ENCODE measurements around the gene COQ10A. TPM values are rescaled to one million over a fixed set of nuclear protein-coding genes. Genes with fewer than 3 reads are reported as not detected.
A peak's percentile ranks its signal among the peaks of the same experiment; 100 is the strongest.

COQ10A gene
- total and polyA plus RNA-seq, 2 of the 13 experiments (the other 11 are each of a cell fraction or from before 2014, with no cell fraction given) = 21.0 to 37.3 TPM

DNA sequence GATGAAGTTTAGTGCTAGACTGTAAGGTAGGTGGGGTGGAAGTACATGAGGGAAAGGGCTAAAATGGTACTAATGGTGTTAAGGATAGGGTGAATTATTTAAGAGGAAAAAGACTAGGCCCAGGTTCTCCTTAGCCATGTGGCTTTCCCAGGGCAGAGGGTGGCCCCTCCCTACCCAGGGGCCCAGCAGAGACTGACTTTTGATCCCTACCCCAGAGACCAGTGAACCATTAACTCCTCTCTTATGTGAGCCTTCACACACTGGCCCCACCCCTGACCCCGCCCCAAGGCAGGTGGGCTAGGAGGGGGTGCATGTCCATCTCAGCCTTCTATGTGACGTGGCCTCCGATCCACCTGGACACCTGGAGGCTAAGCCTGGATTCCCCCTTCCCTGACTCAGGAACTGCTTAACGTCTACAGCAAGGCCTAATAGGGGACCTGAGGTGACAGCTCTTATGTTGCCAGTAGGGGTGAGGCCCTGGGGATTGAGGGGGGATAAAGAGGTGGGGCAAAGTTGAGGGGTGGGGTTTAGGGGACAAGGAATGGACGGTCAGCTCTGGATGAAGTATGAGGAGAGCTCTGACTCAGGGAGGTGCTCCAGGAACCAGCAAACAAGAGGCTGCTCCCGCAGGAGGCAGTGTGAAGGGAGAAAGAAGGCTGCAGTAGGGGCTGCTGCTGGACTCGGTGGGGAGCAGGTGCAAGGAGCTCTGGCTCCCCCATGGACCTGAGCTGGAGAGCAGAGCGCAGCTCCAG, 36.1 kb upstream of the COQ10A start (continued):
- TF ChIP-seq ZNF773 (CRISPR knock-in tag; IDR thresholded peaks at IDR 0.05; ENCODE audit: borderline replicate concordance) = no peak
- TF ChIP-seq ZNF367 (CRISPR knock-in tag; IDR thresholded peaks at IDR 0.05; ENCODE audit: borderline replicate concordance) = no peak
- TF ChIP-seq, protein P1, sequence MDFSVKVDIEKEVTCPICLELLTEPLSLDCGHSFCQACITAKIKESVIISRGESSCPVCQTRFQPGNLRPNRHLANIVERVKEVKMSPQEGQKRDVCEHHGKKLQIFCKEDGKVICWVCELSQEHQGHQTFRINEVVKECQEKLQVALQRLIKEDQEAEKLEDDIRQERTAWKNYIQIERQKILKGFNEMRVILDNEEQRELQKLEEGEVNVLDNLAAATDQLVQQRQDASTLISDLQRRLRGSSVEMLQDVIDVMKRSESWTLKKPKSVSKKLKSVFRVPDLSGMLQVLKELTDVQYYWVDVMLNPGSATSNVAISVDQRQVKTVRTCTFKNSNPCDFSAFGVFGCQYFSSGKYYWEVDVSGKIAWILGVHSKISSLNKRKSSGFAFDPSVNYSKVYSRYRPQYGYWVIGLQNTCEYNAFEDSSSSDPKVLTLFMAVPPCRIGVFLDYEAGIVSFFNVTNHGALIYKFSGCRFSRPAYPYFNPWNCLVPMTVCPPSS (IDR thresholded peaks at IDR 0.05) = no peak
- TF ChIP-seq ZBTB7B (CRISPR knock-in tag; IDR thresholded peaks at IDR 0.05) = peak; percentile 62; the same call in 1 of the 2 replicates
- TF ChIP-seq ZNF333 (CRISPR knock-in tag; IDR thresholded peaks at IDR 0.05; ENCODE audit: borderline replicate concordance) = no peak
- no peak for TF ChIP-seq NR1H2 (CRISPR knock-in tag; IDR thresholded peaks at IDR 0.05; ENCODE audit: borderline replicate concordance, low read depth)
- no peak for TF ChIP-seq SP4 (CRISPR knock-in tag; IDR thresholded peaks at IDR 0.05)
- TF ChIP-seq, protein P2, sequence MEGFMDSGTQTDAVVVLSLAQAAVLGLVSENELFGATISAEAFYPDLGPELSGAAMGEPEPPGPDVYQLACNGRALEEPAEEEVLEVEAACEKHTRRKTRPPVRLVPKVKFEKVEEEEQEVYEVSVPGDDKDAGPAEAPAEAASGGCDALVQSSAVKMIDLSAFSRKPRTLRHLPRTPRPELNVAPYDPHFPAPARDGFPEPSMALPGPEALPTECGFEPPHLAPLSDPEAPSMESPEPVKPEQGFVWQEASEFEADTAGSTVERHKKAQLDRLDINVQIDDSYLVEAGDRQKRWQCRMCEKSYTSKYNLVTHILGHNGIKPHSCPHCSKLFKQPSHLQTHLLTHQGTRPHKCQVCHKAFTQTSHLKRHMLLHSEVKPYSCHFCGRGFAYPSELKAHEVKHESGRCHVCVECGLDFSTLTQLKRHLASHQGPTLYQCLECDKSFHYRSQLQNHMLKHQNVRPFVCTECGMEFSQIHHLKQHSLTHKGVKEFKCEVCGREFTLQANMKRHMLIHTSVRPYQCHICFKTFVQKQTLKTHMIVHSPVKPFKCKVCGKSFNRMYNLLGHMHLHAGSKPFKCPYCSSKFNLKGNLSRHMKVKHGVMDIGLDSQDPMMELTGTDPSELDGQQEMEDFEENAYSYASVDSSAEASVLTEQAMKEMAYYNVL (CRISPR knock-in tag; IDR thresholded peaks at IDR 0.05; ENCODE audit: borderline replicate concordance) = peak; percentile 30; the same call in 1 of the 2 replicates
- TF ChIP-seq ZNF782 (CRISPR knock-in tag; IDR thresholded peaks at IDR 0.05; ENCODE audit: borderline replicate concordance) = no peak; the same call in 1 of the 2 replicates
- TF ChIP-seq RFX5 (IDR thresholded peaks at IDR 0.05; ENCODE audit: low read depth, low read length) = no peak
- peak; percentile 85 for TF ChIP-seq ZFY (CRISPR knock-in tag; IDR thresholded peaks at IDR 0.05)
- no peak for TF ChIP-seq ZNF337 (CRISPR knock-in tag; IDR thresholded peaks at IDR 0.05; ENCODE audit: borderline replicate concordance, low read depth)
- TF ChIP-seq, protein P3, sequence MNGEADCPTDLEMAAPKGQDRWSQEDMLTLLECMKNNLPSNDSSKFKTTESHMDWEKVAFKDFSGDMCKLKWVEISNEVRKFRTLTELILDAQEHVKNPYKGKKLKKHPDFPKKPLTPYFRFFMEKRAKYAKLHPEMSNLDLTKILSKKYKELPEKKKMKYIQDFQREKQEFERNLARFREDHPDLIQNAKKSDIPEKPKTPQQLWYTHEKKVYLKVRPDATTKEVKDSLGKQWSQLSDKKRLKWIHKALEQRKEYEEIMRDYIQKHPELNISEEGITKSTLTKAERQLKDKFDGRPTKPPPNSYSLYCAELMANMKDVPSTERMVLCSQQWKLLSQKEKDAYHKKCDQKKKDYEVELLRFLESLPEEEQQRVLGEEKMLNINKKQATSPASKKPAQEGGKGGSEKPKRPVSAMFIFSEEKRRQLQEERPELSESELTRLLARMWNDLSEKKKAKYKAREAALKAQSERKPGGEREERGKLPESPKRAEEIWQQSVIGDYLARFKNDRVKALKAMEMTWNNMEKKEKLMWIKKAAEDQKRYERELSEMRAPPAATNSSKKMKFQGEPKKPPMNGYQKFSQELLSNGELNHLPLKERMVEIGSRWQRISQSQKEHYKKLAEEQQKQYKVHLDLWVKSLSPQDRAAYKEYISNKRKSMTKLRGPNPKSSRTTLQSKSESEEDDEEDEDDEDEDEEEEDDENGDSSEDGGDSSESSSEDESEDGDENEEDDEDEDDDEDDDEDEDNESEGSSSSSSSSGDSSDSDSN (CRISPR knock-in tag; IDR thresholded peaks at IDR 0.05) = peak; percentile 45; the same call in 1 of the 2 replicates
- peak; percentile 71 to 85; a peak in 3 of 4 replicates for TF ChIP-seq POLR2A (IDR thresholded peaks at IDR 0.05; ENCODE audit: insufficient read depth in 1 of 2, low read depth in 2 of 2, low read length in 2 of 2)
- peak; percentile 37 for TF ChIP-seq CREB1 (IDR thresholded peaks at IDR 0.05)
- peak; percentile 81 for TF ChIP-seq CREB1 (CRISPR knock-in tag; IDR thresholded peaks at IDR 0.05)
- no peak for TF ChIP-seq SP2 (CRISPR knock-in tag; IDR thresholded peaks at IDR 0.05)
- 0 out of 2 replicates have a peak, but pooled peaks have one; percentile 43 for TF ChIP-seq MEIS2 (CRISPR knock-in tag; IDR thresholded peaks at IDR 0.05)
- TF ChIP-seq, protein P4, sequence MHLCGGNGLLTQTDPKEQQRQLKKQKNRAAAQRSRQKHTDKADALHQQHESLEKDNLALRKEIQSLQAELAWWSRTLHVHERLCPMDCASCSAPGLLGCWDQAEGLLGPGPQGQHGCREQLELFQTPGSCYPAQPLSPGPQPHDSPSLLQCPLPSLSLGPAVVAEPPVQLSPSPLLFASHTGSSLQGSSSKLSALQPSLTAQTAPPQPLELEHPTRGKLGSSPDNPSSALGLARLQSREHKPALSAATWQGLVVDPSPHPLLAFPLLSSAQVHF (CRISPR knock-in tag; IDR thresholded peaks at IDR 0.05) = no peak
- TF ChIP-seq FOSL1 (CRISPR knock-in tag; IDR thresholded peaks at IDR 0.05; ENCODE audit: borderline replicate concordance) = no peak
- no peak for TF ChIP-seq ZNF550 (CRISPR knock-in tag; IDR thresholded peaks at IDR 0.05; ENCODE audit: borderline replicate concordance)
- no peak for TF ChIP-seq ZBTB8A (CRISPR knock-in tag; IDR thresholded peaks at IDR 0.05; ENCODE audit: borderline replicate concordance, low read depth)

Measured in HepG2 (cell line).